Islet of Langerhans (tissue), 1 donor: ENCODE results near the gene ROBO1.
A peak's percentile ranks its signal among the peaks of the same experiment; 100 is the strongest.
"Not testable (repeated sequence)": the region's sequence is repeated elsewhere in the genome, so short reads cannot be mapped to it uniquely, and the experiment has no call there.

ENCODE experiments used
- FAIRE-seq: peaks from one replicate; lab custom pipeline; 2011; peaks lifted over from hg19 to GRCh38; lab: Jason Lieb, UNC

The ROBO1 gene

DNA sequence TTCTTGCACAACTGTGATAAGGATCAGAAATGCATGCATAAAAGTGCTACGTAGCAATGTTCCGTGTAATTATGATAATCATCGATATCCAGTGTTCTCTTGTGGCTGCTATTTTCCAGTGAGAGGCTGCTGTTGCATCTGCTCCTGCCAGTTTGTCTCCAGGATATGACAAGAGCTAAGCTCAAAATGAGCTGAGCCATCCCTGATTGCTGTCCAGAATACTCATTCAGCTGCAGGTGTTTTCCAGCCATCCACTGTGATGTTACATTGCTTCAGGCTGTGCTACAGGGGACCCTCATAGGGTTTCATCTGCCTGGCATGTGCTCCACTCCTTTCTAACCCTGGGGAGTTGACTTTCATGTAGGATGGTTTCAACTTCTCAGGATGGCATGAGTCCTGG, 976.0 kb downstream of the ROBO1 start:
- FAIRE-seq, result no peak

DNA sequence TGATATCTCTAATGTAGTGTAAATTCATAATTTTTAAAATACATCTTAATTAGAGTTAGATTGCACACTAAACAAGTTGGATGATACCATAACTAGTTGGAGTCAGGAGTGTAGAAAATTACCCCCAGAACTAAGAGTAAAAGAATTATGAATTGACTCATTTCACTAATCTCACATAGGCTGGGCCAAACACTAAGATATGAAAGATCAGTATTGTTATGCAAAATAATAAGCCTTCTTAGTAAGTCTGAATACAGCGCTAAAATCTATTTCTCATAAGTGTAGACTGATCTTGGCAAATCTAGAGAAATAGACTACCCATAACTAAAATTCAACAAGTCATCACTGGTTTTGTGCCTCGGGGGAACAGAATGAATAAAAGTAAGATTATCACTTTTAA, 979.0 kb downstream of the ROBO1 start:
- no peak for FAIRE-seq

DNA sequence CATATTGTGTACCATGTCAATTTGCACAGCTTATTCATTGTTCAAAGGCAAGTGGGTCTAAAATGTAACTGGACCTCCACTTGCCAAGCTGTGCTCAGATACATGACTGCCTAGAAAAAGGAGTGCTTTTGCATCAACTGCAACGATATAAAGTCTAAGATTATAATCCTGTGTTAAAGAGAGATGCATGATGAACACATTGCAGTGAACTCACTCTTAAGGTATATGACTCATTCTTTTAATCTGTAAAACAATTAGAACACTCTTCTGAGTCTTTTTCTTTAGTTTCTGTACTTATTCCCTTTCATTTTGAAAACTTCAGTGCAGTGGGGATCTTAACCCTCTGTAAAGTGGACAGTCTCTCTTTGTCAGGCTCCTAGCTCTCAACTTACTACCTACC, 982.8 kb downstream of the ROBO1 start:
- no peak for FAIRE-seq

DNA sequence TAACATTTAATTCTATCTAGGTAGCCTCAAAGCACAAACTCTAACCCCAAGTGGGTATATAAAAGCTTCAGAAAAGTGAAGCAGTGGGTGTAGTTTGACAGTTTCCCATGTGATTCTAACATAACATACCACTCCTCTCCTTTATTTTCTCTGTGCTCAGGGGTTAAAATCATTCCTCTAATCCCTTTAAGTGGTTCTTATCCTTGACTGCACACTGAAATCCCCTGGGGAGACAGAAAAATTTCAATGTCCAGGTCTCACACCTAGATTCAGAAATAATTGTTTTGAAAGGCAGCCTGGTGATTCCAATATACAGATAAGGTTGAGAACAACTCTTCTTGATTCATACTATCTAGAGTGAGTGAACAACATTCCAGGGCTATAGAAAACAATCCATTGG, 986.4 kb downstream of the ROBO1 start:
- no peak for FAIRE-seq

DNA sequence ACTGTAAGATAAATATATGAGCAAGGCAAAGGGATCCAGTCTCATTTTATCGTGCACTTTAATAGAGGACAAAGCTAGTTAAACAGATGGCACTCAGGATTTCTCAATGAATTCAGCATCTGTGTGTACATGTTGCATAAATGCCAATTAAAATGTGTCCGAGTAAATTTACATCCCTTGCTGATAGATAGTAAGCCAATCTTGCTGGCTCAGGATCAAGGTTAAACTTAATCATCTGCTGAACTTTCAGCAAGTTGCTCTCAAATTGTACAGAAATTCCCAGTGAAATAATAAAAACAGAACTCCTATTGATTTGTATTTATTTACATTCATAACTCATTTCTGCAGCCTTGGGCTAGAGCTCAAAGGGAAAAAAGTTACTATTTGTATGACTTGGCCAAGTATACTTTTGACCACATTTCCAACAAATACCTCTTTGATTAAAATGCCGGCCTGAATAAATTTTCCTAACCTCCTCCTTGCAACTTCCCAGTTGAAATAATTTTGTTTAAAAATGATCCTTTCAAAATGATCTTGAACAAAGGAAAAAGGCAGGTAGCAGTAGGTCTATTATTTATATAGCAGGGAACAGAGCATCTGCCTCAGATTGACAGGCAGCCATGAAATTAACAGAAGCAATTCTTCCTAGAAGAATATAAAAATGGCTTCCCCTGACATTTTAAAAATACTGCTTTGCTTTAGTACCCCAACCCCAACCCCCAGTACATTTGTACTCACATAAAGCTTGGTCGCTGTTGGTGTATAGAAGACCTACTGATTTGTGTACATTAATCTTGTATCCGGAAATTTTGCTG, 1001.9 kb downstream of the ROBO1 start:
- peak; percentile 9 for FAIRE-seq

- FAIRE-seq, result no peak
Observed at GRCh38 chr3:78764634-78765033, 1003.2 kb downstream of the ROBO1 start.

GRCh38 chr3:78762121-78762520, 1005.7 kb downstream of the ROBO1 start:
- peak; percentile 43 for FAIRE-seq

GRCh38 chr3:78761126-78761525, 1006.7 kb downstream of the ROBO1 start:
- no peak for FAIRE-seq

GRCh38 chr3:78757731-78758130, 1010.1 kb downstream of the ROBO1 start:
- no peak for FAIRE-seq

- no peak for FAIRE-seq
Observed at GRCh38 chr3:78754066-78754743, 1013.6 kb downstream of the ROBO1 start.

- FAIRE-seq, result no peak
Observed at GRCh38 chr3:78751266-78751665, 1016.5 kb downstream of the ROBO1 start.

DNA sequence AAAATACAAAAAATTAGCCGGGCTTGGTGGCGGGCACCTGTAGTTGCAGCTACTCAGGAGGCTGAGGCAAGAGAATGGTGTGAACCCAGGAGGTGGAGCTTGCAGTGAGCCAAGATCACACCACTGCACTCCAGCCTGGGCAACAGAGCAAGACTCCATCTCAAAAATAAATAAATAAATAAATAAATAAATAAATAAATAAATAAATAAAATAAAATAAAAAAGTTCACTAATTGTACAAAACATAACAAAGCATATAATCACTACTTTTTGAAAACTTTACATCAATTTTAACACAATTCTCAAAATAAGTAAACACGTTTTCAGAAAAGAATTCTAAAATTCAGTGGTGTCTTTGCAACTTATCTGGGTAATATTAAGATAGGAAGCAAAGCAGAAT, 1017.5 kb downstream of the ROBO1 start:
- not testable (repeated sequence) for FAIRE-seq

GRCh38 chr3:78749056-78749455, 1018.7 kb downstream of the ROBO1 start:
- no peak for FAIRE-seq

DNA sequence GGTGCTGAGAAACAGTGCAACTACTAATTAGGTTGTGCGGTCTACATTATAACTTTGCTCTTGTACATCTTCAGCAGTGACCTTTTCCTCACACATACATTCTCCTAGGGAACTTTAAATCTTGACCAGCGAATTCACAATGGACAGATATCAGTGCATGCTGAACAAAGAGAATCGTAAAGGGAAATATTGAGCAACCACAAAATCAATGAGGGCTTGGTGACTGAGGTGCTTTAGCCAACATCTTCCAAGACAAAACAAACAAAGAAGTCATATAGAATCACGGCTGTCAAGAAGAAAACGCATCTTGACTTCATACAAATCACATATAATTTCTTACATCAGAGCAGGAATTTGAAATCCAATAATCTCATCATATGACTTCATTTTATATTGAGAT, 1022.0 kb downstream of the ROBO1 start:
- no peak for FAIRE-seq

- FAIRE-seq, result no peak
Observed at GRCh38 chr3:78742491-78742890, 1025.3 kb downstream of the ROBO1 start.

GRCh38 chr3:78742041-78742440, 1025.8 kb downstream of the ROBO1 start:
- peak; percentile 5 for FAIRE-seq

GRCh38 chr3:78741066-78741645, 1026.6 kb downstream of the ROBO1 start:
- FAIRE-seq, result peak; percentile 85

DNA sequence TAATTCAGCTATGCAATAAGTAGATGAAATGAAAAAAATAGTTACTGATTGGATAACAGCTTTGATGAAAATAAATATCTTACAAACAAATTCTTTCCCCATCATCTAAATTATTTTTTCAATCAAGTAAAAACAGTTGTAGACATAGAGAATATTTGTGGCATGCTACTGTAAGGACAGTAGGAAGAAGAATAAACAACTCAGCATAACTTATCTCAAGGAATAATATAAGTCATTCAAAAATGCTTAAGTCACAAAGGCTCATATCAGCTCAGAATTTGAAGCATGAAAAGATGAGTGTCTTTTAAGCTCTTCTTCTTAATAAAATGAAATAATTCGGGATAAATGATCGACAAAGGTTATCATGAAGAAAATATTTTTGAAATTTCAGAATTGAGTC, 1029.0 kb downstream of the ROBO1 start:
- peak; percentile 90 for FAIRE-seq

- no peak for FAIRE-seq
Observed at GRCh38 chr3:78737988-78738387, 1029.8 kb downstream of the ROBO1 start.

GRCh38 chr3:78736863-78737262, 1030.9 kb downstream of the ROBO1 start:
- FAIRE-seq, result no peak

DNA sequence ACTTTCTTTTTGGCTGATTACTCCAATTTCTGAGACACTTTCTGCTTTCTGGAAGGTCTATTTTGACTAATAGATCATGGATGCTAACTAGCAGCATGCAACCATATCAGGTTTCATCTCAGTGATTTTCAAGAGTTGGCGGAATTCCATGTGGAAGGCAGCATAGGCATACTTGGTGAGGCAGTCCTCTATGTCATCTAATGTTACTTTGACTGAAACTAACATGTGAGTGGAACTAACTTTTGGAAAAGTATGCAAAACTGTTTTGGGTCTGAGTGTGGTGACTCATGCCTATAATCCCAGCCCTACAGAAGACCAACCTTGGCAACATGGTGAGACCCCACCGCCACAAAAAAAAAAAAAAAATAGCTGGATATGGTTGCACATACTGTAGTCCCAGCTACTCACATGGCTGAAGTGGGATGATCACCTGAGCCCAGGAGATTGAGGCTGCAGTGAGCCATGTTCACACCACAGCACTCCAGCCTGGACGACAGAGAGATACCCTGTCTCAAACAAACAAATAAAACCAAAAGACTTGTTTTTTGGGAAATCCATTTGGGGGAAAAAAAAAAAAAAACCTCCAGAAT, 1033.7 kb downstream of the ROBO1 start:
- no peak for FAIRE-seq

DNA sequence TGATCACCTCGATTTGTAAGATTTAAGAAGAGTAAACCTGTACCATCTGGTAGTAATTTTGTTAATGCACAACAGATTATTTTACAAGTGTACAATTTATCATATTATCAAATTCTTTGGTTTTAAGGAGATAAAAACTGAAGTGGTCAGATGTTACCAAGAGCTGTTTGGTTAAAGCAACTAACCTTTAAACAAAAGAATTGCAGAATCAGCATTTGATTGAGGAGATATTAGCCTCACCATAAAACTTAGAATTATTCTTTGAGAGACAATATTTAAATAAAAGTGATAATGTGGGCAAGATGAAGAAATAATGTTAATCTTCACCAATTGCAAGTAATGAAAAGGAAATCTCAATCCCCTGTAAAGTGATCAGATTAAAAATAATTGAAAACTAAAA, 1034.9 kb downstream of the ROBO1 start:
- no peak for FAIRE-seq

DNA sequence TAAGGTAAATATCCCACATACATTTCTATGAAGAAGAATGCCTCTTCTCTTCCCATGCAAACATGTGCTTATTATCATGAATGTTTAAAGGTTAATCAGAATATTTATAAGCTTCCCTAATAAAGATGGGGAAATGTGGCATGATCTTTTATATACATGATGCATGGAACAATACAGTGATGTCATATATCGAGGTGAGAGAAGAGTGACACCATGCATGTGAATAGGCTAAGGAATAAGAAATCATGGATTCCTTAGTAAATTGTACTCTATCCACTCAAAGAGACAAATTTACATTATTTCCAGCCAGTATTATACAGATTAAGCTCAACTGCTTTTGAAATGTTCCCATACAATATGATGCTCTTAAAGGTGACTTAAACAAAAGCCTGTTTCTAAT, 1035.3 kb downstream of the ROBO1 start:
- FAIRE-seq, result no peak
